H9 (cell line): ENCODE data around the gene PNMA8C. TPM values are rescaled to one million over a fixed set of nuclear protein-coding genes. Genes with fewer than 3 reads are reported as not detected.

Source experiments
- DNase-seq: peaks from one replicate; pipeline ENCODE4 v3.0.0-alpha.2; 2017
- H2AFZ ChIP-seq: one replicate; pipeline ENCODE4 v1.6.1; 2013; ENCODE audit warnings: mild to moderate bottlenecking, low read length, control low read depth, moderate library complexity
- H2AK5ac ChIP-seq: 2 replicates; pipeline ENCODE4 v1.6.1; 2013; ENCODE audit warnings: low read length, control low read depth, mixed read lengths; ENCODE audit not compliant: insufficient read length
- H2BK120ac ChIP-seq: one replicate; pipeline ENCODE4 v1.6.1; 2013; ENCODE audit warnings: low read depth, mild to moderate bottlenecking, low read length, control low read depth, inconsistent platforms; ENCODE audit not compliant: poor library complexity, severe bottlenecking
- H2BK12ac ChIP-seq: 2 replicates; pipeline ENCODE4 v1.6.1; 2013; ENCODE audit warnings: low read length, control low read depth, mixed read lengths, low read depth; ENCODE audit not compliant: insufficient read length
- H2BK15ac ChIP-seq: 2 replicates; pipeline ENCODE4 v1.6.1; 2013; ENCODE audit warnings: low read depth, low read length, control low read depth
- H2BK20ac ChIP-seq: one replicate; pipeline ENCODE4 v1.6.1; 2013; ENCODE audit warnings: low read depth, mild to moderate bottlenecking, low read length, control low read depth, inconsistent platforms; ENCODE audit not compliant: poor library complexity, severe bottlenecking
- H2BK5ac ChIP-seq: 2 replicates; pipeline ENCODE4 v1.6.1; 2013; ENCODE audit warnings: low read length, control low read depth, mixed read lengths; ENCODE audit not compliant: insufficient read length
- H3K14ac ChIP-seq: 2 replicates; pipeline ENCODE4 v1.6.1; 2013; ENCODE audit warnings: low read length, control low read depth; ENCODE audit not compliant: insufficient read depth
- H3K18ac ChIP-seq: 2 replicates; pipeline ENCODE4 v1.6.1; 2013; ENCODE audit warnings: low read depth, mild to moderate bottlenecking, mixed read lengths, low read length, control low read depth; ENCODE audit not compliant: insufficient read length
- H3K23ac ChIP-seq: 2 replicates; pipeline ENCODE4 v1.6.1; 2013; ENCODE audit warnings: low read length, control low read depth, mixed read lengths, low read depth; ENCODE audit not compliant: insufficient read length
- H3K23me2 ChIP-seq: 2 replicates; pipeline ENCODE4 v1.6.1; 2013; ENCODE audit warnings: low read depth, mild to moderate bottlenecking, mixed read lengths, low read length, control low read depth; ENCODE audit not compliant: insufficient read length, poor library complexity, severe bottlenecking
- H3K27ac ChIP-seq: 2 replicates; pipeline ENCODE4 v1.5.1; 2013; ENCODE audit warnings: low read length, control low read depth, mixed read lengths, low read depth; ENCODE audit not compliant: insufficient read length
- H3K27me3 ChIP-seq: 2 replicates; pipeline ENCODE4 v1.6.1; 2013; ENCODE audit warnings: low read length, control low read depth, inconsistent platforms; ENCODE audit not compliant: insufficient read depth
- H3K4ac ChIP-seq: 2 replicates; pipeline ENCODE4 v1.6.1; 2013; ENCODE audit warnings: low read depth, mild to moderate bottlenecking, control low read depth, inconsistent platforms, low read length, moderate library complexity
- H3K4me1 ChIP-seq: 2 replicates; pipeline ENCODE4 v1.6.1; 2013; ENCODE audit warnings: low read length, control low read depth, inconsistent platforms; ENCODE audit not compliant: insufficient read depth
- H3K4me2 ChIP-seq: 2 replicates; pipeline ENCODE4 v1.6.1; 2013; ENCODE audit warnings: low read length, control low read depth, mixed read lengths; ENCODE audit not compliant: insufficient read length, insufficient read depth
- H3K56ac ChIP-seq: 2 replicates; pipeline ENCODE4 v1.6.1; 2013; ENCODE audit warnings: low read depth, mild to moderate bottlenecking, mixed read lengths, low read length, control low read depth; ENCODE audit not compliant: insufficient read length
- H3K79me1 ChIP-seq: 2 replicates; pipeline ENCODE4 v1.6.1; 2013; ENCODE audit warnings: low read depth, mild to moderate bottlenecking, moderate library complexity, low read length, control low read depth, inconsistent platforms; ENCODE audit not compliant: insufficient read depth, poor library complexity, severe bottlenecking
- H3K79me2 ChIP-seq: 2 replicates; pipeline ENCODE4 v1.6.1; 2013; ENCODE audit warnings: low read length, control low read depth, inconsistent platforms; ENCODE audit not compliant: insufficient read depth
- H3K9ac ChIP-seq: 2 replicates; pipeline ENCODE4 v1.6.1; 2013; ENCODE audit warnings: low read length, control low read depth, mixed read lengths; ENCODE audit not compliant: insufficient read length; ENCODE audit errors: extremely low read depth
- H3K9me3 ChIP-seq: one replicate; pipeline ENCODE4 v1.6.1; 2013; ENCODE audit warnings: low read depth, low read length, inconsistent platforms; ENCODE audit not compliant: control insufficient read depth
- H3T11ph ChIP-seq: one replicate; pipeline ENCODE4 v1.6.1; 2013; ENCODE audit warnings: mild to moderate bottlenecking, low read length, control low read depth, inconsistent platforms
- H4K20me1 ChIP-seq: one replicate; pipeline ENCODE4 v1.6.1; 2013; ENCODE audit not compliant: control insufficient read depth, insufficient read length, insufficient read depth
- H4K5ac ChIP-seq: 2 replicates; pipeline ENCODE4 v1.6.1; 2013; ENCODE audit warnings: low read depth, mild to moderate bottlenecking, mixed read lengths, low read length, control low read depth; ENCODE audit not compliant: insufficient read length
- H4K8ac ChIP-seq: replicated peaks from 2 replicates; pipeline ENCODE4 v1.6.1; 2013; ENCODE audit warnings: low read length, control low read depth, mixed read lengths, low read depth; ENCODE audit not compliant: insufficient read length
- H4K91ac ChIP-seq: 2 replicates; pipeline ENCODE4 v1.6.1; 2013; ENCODE audit warnings: low read depth, mild to moderate bottlenecking, moderate library complexity, mixed read lengths, low read length, control low read depth; ENCODE audit not compliant: insufficient read length
- H3K27ac Mint-ChIP-seq, 3 experiments: 2 replicates in 2 of 3; 3 replicates in 1 of 3; pipeline ENCODE4 v1.8.0; 2020 to 2021; ENCODE audit warnings: mixed read lengths in 3 of 3, mild to moderate bottlenecking in 1 of 3, moderate library complexity in 1 of 3
- H3K27me3 Mint-ChIP-seq: 2 replicates; pipeline ENCODE4 v1.8.0; 2021; ENCODE audit warnings: low read depth, mild to moderate bottlenecking, moderate library complexity, mixed read lengths
- H3K36me3 Mint-ChIP-seq, 3 experiments: 2 replicates in 2 of 3; 3 replicates in 1 of 3; pipeline ENCODE4 v1.8.0; 2020 to 2021; ENCODE audit warnings: low read depth in 3 of 3, mixed read lengths in 3 of 3; ENCODE audit not compliant: insufficient read depth in 1 of 3
- H3K4me1 Mint-ChIP-seq, 2 experiments: 2 replicates each; pipeline ENCODE4 v1.8.0; 2020; ENCODE audit warnings: mixed read lengths in 2 of 2
- H3K4me3 Mint-ChIP-seq, 2 experiments: 2 replicates in 1 of 2; 3 replicates in 1 of 2; pipeline ENCODE4 v1.8.0; 2020 to 2021; ENCODE audit warnings: mild to moderate bottlenecking in 2 of 2, mixed read lengths in 2 of 2, moderate library complexity in 1 of 2
- H3K9me3 Mint-ChIP-seq, 2 experiments: 2 replicates in 1 of 2; 3 replicates in 1 of 2; pipeline ENCODE4 v1.8.0; 2020; ENCODE audit warnings: mild to moderate bottlenecking in 2 of 2, mixed read lengths in 2 of 2, moderate library complexity in 1 of 2
- WGBS: extraction: QIAGEN DNeasy Blood & Tissue Kit; methylation state at CpG from one replicate; pipeline ENCODE4 v1.1.7; 2013; ENCODE audit warnings: missing lambda C conversion rate, low lambda C conversion rate, mixed read lengths; ENCODE audit not compliant: insufficient read length; ENCODE audit errors: extremely low coverage; 5-methylcytosine and 5-hydroxymethylcytosine counted together
- total RNA-seq: library from RNA; stranded (reverse); gene quantifications from 2 replicates; pipeline ENCODE4 v1.2.1, GENCODE V29; 2021
- TF ChIP-seq, protein P1 (sequence below): fragments of 200-600 bp; sonication (generic); conservative IDR thresholded peaks from 3 replicates; pipeline ENCODE4 v1.8.0; 2021; ENCODE audit warnings: antibody characterized with exemption, mild to moderate bottlenecking

The PNMA8C gene
- total RNA-seq, 1 experiment from 2014 or later, result 1.8 TPM

DNA sequence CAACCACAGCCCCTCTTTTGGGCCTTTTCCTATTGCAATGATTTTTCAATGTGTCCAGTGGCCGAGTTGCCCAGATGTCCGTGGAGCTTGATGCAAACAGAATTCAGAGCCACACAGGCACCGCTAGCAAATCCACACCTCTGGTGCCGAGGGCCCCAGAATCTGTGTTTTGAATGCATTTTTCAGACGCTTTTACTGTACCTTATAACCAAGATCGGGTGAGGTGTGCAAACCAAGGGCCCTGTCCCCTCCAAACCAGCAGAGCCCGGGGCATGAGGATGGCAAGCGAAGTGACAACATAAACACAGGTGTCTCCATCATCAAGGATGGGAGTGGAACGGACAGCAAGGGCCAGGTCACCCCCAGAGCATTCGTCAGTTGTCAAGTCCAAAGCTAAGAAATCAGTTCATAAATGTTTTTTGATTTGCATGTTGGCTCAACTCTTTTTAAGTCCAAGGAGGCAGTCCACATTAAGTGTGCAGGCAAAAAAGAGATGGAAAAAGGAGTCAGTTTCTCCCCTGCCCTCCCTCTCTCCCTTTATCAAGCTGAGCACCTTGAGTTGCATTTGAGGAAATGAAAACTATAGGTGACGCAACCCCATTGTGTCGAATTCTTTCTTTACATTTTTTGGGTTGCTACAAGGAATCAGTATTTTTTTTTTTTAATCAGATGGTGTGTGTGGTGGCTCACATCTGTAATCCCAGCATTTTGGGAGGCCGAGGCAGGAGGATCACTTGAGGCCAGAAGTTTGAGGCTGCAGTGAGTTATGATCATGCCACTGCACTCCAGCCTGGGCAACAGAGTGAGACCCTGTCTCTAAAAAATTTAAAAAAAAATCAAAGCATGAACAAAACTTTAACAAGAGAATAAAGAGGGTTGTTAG, 18.3 kb downstream of the PNMA8C start:
- Mint-ChIP-seq H3K4me1 (peaks cover 41 to 56% of the 10 kb centered on the region in 2 experiments), H3K27ac (no peak overlapping the region), H3K27me3 (peaks cover 43% of the 10 kb centered on the region), H3K4me3 (peak overlapping the region in 1 of 2 experiments; percentile 5; a peak in 2 of 5 replicates), H3K36me3 (peaks cover 11 to 17% (median 12%) of the 10 kb centered on the region in 3 experiments), H3K9me3 (no peaks in the 10 kb centered on the region; a peak in 2 of 5 replicates)
- Histone ChIP-seq H3K4ac (no peak overlapping the region), H3K27ac (no peak overlapping the region), H3K56ac (no peak overlapping the region), H2AFZ (no peak overlapping the region), H3K4me2 (no peak overlapping the region), H2BK20ac (no peak overlapping the region), H4K8ac (no peak overlapping the region), H2AK5ac (no peak overlapping the region), H2BK5ac (no peak overlapping the region), H3K14ac (no peak overlapping the region), H4K20me1 (peaks cover 2% of the 10 kb centered on the region), H2BK12ac (no peak overlapping the region), H2BK15ac (no peak overlapping the region), H3T11ph (no peak overlapping the region), H3K23ac (no peak overlapping the region), H3K4me1 (peaks cover 3% of the 10 kb centered on the region; the same call in 1 of the 2 replicates), H3K23me2 (peaks cover 30% of the 10 kb centered on the region), H3K79me2 (peaks cover 6% of the 10 kb centered on the region; the same call in 1 of the 2 replicates), H3K9ac (no peak overlapping the region), H4K91ac (no peak overlapping the region), H3K27me3 (no peaks in the 10 kb centered on the region; the same call in 1 of the 2 replicates), H3K79me1 (peaks cover 7% of the 10 kb centered on the region), H2BK120ac (no peak overlapping the region), H3K18ac (no peak overlapping the region), H4K5ac (no peak overlapping the region), H3K9me3 (no peaks in the 10 kb centered on the region)
- TF ChIP-seq, protein P1, sequence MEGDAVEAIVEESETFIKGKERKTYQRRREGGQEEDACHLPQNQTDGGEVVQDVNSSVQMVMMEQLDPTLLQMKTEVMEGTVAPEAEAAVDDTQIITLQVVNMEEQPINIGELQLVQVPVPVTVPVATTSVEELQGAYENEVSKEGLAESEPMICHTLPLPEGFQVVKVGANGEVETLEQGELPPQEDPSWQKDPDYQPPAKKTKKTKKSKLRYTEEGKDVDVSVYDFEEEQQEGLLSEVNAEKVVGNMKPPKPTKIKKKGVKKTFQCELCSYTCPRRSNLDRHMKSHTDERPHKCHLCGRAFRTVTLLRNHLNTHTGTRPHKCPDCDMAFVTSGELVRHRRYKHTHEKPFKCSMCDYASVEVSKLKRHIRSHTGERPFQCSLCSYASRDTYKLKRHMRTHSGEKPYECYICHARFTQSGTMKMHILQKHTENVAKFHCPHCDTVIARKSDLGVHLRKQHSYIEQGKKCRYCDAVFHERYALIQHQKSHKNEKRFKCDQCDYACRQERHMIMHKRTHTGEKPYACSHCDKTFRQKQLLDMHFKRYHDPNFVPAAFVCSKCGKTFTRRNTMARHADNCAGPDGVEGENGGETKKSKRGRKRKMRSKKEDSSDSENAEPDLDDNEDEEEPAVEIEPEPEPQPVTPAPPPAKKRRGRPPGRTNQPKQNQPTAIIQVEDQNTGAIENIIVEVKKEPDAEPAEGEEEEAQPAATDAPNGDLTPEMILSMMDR, result no peak
- WGBS, result no CpG with 5 or more reads among the region's 13 CpGs
- no peak for DNase-seq
